Activated T-helper 1 cell treated with Interleukin-2 at 50 U/mL for 16 hours (primary cell): ENCODE measurements around the gene WASHC4.

Experiments used
- DNase-seq: peaks from one replicate; pipeline ENCODE4 v3.0.0-alpha.2; 2020; ENCODE audit warnings: low read depth

Gene WASHC4

DNA sequence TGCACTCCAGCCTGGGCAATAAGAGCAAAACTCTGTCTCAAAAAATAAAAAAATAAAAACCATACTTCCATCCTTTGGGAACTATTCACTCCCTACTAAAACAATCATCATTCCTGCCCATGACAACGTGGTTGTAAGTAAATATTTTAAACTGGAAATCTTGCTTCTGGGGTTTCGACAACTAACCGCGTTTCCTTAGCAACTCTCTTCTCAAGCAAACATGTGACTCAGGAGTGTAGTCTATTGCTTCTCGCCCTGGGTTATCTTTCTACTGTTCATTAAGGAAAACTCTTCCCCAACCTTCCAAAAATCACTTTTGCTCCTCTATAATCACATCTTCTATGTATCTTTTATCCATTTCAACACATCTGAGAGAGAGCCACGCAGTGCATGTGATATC is 106.6 kb downstream of the WASHC4 start:
- DNase-seq, result no peak

GRCh38 chr12:105214670-105215375 is 107.3 kb downstream of the WASHC4 start:
- DNase-seq, result no peak

GRCh38 chr12:105218434-105218833 is 110.9 kb downstream of the WASHC4 start:
- no peak for DNase-seq
